Sciatic nerve (tissue), 2 donors: Measurements from ENCODE around the gene TBC1D22A. TPM values are rescaled to one million over a fixed set of nuclear protein-coding genes. Genes with fewer than 3 reads are reported as not detected.
A peak's percentile ranks its signal among the peaks of the same experiment; 100 is the strongest.
"Not testable (repeated sequence)": the region's sequence is repeated elsewhere in the genome, so short reads cannot be mapped to it uniquely, and the experiment has no call there.

Source experiments
- ATAC-seq: fragments of 200-7000 bp; cut with Tn5 transposase; one replicate; pipeline ENCODE4 v1.9.1; 2020; ENCODE audit warnings: mild to moderate bottlenecking, moderate library complexity
- DNase-seq: peaks from one replicate; pipeline ENCODE4 v3.0.0-alpha.2; 2020; ENCODE audit warnings: low spot score
- intact Hi-C: fragments of 100-400 bp; cut with DNase I; formaldehyde crosslinking; loops from one replicate; pipeline ENCODE4 v1.14.2; 2022
- total RNA-seq: library from RNA; stranded (reverse); fragmentation: NEBNext Ultra II Directional; extraction: Animal tissue kit (Norgen Biotek cat#: 25700); gene quantifications from one replicate; pipeline ENCODE4 v1.2.1, GENCODE V29; 2021
- donor health status: DM: no; HTN: no; CAD: no.
- donor health status: DM: no; HTN: no; CAD: no.

Gene TBC1D22A
- total RNA-seq, 1 donor from 2014 or later: 36.3 TPM

DNA sequence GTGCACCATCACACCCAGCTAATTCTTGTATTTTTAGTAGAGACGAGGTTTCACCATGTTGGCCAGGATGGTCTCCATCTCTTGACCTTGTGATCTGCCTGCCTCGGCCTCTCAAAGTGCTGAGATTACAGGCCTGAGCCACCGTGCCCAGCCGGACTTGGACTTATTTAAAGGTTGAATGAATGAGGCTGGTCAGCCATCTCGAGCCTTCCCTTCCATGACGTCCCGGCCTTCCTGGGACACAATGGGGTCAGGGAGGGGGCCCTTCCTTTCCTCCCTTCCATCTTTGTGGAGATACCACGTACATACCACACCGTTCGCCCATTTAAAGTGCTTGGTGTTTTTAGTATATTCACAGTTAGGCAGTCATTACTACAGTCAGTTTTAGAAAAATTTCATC lies 19.8 kb downstream of the TBC1D22A start:
- DNase-seq, ATAC-seq, intact Hi-C loops: not testable (repeated sequence)

DNA sequence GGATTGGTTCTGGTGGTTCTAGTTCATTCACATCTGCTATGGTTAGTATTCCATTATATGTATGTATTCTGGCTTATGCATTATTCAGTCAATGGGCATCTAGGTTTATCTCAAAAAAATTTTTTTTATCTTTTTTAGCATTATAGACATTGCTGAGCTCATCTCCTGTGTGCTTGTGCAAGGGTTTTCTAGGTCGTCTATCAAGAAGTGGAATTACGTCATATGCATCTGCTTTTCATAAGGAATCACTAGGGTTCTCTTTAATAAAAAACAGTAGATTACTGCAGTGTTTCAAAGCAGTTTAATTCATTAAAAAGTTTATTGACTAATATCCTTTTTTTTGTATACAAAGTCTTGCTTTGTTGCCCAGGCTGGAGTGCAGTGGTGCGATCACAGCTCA lies 21.3 kb downstream of the TBC1D22A start:
- no peak for DNase-seq
- intact Hi-C loops: no loop called here
- no peak for ATAC-seq

DNA sequence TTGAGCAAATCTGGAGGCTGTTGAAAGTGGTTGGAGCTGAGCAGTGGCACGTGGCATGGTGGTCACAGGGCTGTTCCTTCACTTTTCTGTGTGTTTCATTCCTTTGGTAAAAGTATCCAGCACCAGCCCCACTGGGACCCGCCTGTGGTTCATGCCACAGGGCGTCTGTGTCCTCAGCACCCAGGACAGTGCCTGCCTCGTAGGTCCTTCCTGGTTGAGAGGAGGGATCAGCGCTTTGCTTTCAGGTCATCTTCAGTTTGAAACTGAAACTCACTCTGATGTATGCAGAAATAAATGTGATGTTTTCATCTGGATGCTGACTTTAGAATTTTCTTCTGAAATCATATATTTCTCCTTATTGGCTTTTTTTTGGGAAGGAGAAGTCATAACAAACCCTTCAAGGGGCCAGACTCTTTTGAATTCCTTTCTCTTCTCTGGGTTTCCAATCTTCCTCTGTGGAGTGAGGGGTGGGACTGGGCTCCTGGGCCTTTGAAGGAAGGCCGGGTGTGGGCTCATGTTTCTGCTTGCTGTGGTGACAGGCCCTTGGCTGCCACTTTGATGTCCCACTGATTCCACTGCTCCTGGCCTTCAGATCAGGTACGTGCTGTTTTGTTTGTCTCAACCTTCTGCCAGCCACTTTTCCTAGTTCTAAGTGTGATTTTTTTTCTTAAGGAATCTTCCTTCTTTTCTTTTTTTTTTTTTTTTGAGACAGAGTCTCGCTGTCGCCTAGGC lies 26.2 kb downstream of the TBC1D22A start:
- DNase-seq: peak; percentile 56
- ATAC-seq: no peak
- intact Hi-C loops: no loop called here

DNA sequence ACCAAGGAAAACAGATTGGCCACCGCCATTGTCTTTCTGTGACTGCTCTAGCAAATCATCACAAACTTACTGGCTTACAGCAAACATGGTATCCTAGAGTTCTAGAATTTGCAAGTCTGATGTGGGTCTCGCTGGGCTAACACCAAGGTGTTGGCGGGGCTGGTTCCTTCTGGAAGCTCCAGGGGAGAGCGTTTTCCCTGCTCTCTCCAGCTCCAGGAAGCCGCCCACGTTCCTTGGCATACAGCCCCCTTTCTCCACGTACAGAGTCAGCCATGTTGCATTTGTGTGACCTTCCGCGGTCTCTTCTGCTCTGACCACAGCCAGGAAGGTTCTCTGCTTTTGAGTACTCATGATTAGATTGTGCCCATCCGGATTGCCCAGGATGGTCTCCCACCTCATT lies 27.5 kb downstream of the TBC1D22A start:
- ATAC-seq (no peak), DNase-seq (peak; percentile 37)
- intact Hi-C loops: no loop called here

DNA sequence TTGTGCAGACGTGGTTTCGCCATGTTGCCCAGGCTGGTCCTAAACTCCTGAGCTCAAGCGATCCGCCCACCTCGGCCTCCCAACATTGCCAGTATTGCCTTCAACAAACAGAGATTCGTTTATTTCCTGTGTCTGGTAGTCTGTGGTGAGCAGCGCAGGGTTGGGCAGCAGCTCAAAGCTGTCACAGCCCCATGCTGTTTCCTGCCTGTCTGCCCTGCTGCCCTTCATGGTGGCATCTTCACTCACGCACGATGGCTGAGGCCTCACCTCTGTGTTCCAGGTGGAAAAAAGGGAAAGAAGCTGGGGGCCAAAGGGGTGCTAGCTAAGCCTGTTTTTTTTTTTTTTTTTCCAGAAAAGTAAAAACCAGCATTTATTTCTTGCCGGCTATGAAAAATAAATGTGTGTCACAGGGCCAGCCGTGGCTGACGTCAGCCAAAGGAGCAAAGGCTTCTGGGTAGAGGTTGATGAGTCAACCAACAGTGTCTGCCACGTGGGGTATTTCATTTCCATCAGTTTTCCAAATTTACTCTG lies 28.8 kb downstream of the TBC1D22A start:
- intact Hi-C loops: no loop called here
- ATAC-seq (peak; percentile 75), DNase-seq (peak; percentile 70)

DNA sequence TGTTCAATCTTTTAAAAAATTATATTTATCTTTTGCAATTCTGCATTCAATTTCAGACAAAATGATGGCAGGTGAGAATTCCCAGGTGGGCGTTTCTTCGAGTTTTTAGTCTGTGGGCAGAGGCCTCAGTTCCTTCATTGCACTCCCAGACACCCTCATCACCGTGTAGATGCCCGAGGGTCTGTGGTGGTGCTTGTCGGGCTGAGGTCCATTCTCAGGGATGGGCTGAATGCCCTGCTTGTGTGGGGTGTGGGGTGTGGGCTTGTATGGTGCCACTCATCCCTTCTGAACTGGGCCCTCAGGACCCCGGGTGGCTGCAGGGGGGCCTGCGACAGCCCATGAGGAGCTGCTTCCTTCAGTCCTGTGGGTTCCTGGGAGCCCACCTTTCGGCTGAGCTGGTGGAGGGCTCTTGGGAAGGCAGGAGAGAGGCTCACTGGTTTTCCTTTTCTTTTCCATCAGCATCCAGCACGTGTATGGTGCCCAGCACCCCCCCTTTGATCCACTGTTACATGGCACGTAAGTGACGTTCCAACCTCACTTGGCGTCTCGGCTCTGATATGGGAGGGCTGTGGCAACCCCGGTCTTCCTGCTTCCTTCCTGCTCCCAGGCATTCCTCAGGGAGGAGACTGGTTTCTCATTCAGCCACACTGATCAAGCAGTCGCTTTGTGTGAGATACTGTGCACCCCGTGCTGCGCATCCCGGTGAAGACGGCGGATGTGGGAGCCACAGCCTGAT lies 29.8 kb downstream of the TBC1D22A start:
- ATAC-seq: no peak
- DNase-seq: no peak
- intact Hi-C loops: no loop called here

DNA sequence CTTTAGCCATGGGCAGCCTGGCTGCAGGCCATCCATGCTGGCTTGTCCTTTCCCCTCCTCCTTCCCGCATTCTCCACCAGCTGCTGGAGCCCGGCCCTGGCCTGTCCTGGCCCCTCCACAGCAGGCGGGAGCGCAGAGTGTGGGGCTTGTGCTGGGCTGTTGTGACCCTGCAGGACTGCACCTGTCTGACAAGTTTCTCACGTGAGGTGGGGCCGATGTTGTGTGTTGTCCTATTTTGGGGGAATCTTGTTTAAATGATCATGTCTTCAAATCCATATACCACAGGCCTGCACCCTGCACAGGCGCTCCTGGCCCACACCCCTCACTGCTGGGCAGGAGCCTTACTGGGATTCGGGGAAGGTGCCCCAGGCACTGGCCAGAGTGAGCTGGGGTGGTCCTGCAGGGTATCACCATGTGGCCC lies 30.4 kb downstream of the TBC1D22A start:
- intact Hi-C loops: no loop called here
- DNase-seq (no peak), ATAC-seq (no peak)

DNA sequence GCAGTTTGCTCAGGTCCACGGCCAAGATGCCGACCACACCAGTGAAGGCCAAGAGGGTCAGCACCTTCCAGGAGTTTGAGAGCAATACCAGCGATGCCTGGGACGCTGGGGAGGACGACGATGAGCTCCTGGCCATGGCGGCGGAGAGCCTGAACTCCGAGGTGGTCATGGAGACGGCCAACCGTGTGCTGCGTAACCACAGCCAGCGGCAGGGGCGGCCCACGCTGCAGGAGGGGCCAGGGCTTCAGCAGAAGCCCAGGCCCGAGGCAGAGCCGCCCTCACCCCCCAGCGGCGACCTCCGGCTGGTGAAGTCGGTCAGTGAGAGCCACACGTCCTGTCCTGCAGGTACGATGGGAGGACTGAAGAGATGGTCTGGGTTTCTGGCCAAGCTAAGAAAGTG lies 31.0 kb downstream of the TBC1D22A start:
- ATAC-seq (no peak), DNase-seq (no peak)
- intact Hi-C loops: no loop called here

DNA sequence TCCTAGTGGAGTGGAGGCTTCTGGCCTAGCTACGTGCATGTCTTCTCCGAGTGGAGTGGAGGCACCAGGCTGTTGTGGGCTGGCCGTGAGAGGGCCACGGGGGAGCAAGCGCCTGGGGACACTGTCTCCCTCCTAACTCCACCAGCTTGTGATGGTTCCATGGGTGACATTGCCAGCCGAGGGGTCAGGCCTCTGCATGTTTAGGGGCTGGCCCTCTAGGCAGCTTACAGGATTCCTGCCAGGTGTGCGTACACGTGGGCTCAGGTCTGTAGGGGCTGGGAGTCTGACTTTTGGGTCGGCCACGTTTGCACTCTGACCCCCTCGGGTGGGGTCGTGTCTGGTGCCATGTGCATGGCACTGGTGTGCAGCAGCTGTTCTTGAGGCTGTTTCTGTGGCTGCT lies 31.6 kb downstream of the TBC1D22A start:
- DNase-seq: no peak
- intact Hi-C loops: no loop called here
- no peak for ATAC-seq

DNA sequence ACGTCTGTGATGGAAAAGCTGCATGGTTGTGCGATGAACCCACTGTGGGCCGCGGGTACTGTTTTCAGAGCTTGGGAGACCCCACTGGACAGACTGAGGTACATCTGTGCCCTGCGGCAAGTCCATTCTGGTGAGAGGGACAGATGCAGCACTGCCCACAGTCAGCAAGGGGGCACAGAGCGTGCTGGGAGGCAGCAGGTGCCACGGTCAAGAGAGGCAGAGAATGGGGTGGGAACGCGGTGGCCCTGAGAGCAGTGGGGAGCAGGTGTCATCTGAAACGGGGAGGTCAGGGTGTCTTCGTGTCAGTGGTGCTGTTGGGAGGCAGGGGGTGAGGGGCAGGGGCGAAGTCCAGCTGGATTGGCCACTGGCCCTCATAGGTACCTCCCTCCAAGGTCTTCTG lies 32.0 kb downstream of the TBC1D22A start:
- ATAC-seq (no peak), DNase-seq (no peak)
- intact Hi-C loops: no loop called here

DNA sequence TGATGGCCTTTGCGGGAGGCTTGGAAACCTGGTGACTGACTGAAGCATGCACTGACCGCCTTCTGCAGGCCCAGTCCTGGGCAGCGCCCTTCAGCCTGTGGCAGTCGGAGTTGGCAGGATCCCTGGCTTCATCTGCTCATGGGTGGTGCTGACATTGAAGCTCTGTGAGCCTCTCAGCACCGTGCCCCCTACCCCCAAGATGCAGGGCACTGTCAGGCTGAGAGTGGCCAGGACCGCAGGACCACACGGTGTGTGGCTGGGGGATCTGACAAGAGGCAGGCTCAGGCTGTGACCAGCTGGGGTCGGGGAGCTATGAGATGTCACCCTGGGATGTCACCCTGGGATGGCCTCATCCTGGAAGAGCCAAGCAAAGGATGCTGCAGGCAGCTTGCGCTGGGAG lies 32.7 kb downstream of the TBC1D22A start:
- no peak for DNase-seq
- no peak for ATAC-seq
- intact Hi-C loops: no loop called here

DNA sequence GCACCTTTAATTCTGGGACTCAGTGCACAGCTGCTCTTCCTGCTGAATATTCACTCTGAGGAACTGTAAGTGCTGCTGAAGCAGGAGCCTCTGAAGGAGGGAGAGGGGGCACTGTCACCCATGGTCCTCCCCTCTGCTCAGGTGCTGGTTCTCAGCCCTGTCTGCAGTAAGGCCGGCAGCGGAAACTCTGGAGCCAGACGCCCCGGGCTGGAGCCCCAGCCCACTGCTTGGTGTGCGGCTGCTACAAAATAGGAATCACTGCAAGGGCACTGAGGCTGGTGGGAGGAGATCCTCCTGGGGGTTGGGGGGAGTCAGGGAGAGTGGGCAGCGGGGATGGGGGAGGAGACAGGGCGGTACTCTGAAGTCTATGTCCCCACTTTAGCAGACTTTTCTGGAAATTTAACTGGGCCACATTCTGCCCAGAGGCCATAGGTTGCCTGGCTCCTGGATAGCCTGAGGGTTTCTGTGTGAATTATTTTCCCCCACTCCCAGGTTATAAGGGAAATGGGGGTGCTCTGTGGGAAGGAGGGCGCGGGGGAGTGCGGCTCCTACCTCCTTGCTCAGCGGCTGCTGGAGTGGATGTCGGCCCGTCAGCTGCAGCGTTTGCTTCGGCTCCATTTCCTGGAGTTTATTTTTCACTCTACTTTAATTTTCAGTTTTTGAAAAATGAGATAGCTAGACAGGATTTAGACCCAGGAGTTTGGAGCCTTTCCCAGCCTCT lies 33.6 kb downstream of the TBC1D22A start:
- no peak for ATAC-seq
- intact Hi-C loops: no loop called here

DNA sequence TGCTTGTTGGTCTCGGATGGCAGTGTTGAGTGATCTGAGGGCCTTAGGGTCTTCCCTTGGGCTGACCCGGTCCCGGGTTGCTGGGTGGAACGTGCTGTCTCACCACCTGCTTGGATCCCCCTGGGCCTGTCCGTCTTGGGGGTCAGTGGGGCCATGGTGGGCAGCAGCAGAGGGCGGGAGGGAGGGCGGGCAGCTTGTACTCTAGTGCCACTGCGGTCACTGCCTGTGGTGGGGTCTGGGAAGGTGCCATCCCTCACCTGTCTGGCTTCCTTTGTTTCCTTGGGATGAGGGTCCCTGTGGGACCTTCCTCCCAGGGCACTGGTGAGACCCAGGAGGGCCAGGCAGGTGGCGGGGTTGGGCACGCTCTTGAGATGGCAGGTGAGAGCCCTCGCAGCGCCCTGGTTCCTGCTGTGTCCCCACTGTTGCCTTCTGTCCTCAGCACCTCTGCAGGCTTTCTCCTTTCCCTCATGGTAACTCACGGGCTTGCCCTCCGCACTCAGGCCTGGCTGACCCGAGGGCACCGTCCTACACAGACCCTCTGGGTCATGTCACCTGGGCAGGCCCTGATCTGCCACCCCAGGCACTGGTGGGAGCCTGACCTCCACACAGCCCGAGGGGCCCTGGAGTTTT lies 34.2 kb downstream of the TBC1D22A start:
- intact Hi-C loops: no loop called here
- DNase-seq: peak; percentile 52
- ATAC-seq: no peak

More for the DNA sequence above, 33.6 kb downstream of the TBC1D22A start:
- DNase-seq: no peak

DNA sequence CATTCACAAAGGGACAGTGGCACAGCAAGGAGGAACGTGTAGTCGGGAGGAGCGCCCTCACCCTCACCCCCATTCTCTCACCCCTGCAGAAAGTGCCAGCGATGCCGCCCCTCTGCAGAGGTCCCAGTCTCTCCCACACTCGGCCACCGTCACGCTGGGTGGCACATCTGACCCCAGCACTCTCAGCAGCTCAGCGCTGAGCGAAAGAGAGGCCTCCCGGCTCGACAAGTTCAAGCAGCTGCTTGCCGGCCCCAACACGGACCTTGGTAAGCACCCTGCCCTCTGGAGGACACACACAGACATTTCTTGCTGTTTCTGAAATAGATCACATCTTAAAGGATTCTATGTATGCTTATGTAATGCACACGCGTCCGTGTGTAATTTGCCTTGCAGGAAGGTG lies 34.9 kb downstream of the TBC1D22A start:
- intact Hi-C loops: no loop called here
- peak; percentile 54 for DNase-seq
- ATAC-seq: no peak

DNA sequence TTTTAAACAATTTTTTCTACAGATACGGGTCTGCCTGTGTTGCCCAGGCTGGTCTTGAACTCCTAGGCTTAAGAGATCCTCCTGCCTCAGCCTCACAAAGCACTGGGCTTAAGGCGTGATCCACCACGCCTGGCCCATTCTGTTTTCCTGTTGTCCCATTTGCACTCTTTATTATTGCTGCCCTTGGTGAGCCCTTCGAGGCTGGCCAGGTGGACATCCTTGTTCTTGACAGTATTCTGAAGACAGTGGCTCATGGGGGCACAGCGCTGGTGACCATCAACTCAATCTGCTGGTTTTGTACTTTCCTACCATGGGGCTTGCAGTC lies 35.6 kb downstream of the TBC1D22A start:
- intact Hi-C loops: no loop called here
- ATAC-seq (no peak), DNase-seq (no peak)

DNA sequence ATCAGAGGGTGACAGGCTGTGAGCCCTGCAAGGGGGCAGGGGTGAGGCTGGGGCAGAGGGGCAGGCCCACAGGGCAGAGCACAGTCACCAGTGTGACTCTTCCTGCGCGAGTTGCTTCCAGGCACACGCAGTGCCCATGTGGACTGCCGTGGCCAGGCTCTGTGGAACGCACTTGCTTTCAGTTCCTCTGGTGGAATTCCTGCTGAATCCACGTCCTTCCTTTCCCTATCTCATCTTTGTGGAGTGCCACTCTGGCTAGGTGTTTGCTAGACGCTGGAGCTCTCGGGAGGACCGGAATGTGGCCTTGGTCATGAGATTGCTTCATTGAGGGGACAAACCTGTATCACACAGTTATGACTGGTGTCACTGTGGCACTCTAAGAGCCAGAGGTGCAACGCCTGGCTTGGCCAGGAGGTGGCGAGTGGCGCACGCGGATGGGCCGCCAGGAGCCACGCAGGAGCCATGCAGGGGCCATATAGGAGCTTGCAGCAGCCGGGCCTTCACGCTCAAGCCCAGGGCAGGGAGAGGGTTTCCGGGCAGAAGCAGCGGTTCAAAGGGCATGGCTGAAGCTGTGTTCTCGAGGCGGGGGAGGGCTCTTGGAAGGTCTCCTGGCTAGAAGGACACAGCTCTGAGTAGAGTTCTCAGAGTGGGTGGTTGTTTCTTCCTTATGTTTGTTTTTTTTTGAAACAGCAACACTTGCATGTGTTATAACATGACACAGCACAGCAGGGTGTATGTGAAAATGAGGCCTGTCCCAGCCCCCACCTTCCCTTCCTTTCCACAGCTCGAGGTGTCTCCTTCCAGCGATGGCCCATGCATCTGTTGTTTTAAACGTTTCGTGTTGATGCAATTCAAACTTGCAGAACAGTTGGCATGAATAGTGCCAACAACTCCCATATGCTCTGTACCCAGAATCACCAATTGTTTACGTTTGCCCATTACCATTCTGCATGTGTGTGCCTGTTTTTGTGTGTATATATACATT lies 36.2 kb downstream of the TBC1D22A start:
- intact Hi-C loops: no loop called here
- ATAC-seq: peak; percentile 88
- DNase-seq: peak; percentile 86

DNA sequence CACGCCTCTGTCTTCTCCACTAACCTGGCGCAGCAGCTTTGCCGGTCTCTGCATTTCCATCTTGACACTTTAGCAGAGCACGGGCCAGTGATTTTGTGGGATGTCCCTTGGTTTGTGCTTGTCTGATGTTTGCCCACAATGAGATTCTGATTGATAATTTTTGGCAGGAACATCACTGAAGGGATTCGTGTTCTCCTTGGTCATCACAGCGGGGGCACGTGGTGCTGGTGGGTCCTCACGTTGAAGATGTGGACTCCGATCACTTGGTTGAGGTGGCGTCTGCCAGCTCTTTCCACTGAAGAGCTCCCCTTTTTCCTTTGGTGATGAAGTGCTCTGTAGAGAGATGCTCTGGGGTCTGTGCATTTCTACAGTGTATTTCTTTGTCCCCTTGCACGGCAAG lies 37.2 kb downstream of the TBC1D22A start:
- ATAC-seq (no peak), DNase-seq (peak; percentile 17)
- intact Hi-C loops: loop anchor here (10.0 kb wide), 1 partner anchor 1625 kb away; no protein-coding TSS in a partner anchor
